ENCODE data around the gene DPP4.

Gene DPP4

DNA sequence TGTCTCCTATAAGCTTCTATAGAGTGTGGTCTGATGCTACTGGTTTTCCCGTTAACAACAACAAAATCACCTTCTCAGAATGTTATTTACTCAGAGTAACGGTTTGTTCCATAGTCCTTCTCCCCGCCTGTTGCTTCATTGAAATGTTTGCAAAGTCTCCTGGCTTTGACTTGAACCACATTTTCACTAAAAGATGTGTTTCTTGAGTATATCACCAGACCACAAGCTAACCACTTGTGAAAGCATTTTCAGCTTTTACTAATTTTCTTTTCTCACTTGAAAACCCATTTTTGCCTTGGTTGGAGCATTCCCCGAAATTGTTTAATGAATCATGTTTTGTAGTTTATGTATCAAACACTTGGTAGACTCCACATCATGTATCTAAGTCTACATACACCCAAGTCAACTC is 121.2 kb downstream of the DPP4 start:
- no peak for DNase-seq

DNA sequence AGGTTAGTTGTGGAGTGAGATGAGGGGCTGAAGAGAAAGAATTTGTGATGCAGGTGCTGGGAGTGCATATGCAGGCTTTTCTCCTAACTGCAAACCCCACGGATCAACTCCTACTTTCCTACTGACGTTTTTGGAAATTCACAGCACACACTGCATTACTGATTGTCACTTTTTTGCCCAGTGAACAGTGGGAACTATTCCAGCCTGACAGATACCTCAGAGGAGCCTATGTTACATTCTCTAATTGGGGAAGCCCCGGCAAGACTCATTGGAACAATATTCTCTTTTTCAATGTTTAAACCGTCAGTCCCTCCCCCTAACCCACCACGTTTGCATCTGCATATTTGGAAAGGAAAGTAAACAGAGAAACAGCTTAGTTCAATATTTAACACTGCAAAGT is 126.2 kb downstream of the DPP4 start:
- DNase-seq, result no peak

DNA sequence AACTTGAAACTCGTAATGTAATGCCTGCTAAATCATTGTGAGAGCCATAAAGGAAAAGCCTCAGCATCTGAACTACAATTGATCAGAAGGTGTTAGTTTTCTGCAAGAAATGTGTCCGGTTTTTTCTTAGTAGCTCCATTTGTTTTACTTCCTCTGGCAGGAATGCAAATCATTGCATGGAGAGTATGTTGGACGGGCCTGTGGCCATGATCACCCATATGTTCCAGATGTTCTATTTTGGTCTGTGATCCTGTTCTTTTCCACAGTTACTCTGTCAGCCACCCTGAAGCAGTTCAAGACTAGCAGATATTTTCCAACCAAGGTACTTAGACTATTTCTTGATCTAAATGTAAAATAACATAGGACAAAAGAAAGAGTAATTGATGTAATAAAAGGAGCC is 126.6 kb downstream of the DPP4 start:
- no peak for DNase-seq

DNA sequence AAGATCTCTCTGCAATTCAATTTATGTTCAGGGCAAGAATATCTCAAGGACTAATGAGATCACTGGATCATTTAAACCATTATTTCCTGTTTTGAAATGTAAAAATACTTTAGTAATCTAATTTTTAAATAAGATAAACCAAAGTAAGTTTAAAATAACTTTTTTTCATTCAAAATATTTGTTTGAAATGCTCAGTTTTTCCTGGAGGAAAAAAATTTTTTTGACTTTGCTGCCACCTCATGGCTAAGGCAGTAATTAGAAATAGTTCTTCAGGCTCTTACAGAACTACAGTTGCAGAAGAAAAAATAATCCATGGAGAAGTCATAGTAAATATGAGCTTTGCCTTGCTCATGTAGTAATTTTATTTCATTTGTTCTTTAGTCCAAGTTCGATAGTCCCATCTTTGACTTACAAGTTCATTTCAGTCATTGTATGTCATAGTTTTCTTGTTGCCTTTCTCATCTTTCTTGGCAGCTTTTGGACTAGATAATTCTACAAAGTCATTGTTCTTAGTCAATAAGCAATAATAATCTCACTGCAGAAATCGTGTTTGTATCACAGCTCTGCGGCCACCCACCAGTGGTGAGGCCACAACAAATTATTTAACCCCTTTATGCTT is 127.4 kb downstream of the DPP4 start:
- peak; percentile 64 for DNase-seq

DNA sequence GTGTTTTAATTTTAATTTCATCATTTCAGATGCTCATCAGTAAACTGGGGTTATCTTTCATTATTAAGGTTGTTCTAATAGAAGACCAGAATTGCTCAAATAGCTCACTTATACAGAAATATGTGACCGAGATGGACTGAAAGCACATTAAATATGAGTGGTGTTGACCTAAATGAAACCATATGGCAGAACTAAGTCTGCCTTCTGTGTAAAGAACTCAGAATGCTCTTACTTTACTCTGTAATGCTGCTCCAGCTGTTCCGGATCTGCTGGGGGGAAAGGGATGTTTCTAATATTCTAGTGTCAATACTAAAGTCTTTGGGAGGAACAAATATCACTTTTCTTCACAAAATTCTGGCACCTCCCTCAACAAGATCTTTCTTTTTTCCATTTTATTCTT is 131.0 kb downstream of the DPP4 start:
- no peak for DNase-seq

All from hematopoietic multipotent progenitor cell treated with erythropoietin and hydrocortisone succinate and interleukin-3 and kit ligand, for 4 days (in vitro differentiated cells).